Measurements from ENCODE around the gene C12orf60. TPM values are rescaled to one million over a fixed set of nuclear protein-coding genes. Genes with fewer than 3 reads are reported as not detected.

Gene C12orf60
- total and polyA plus RNA-seq, 2 of the 8 experiments (the other 6 are each of a cell fraction or from before 2014, with no cell fraction given) = 1.2 to 1.5 TPM

DNA sequence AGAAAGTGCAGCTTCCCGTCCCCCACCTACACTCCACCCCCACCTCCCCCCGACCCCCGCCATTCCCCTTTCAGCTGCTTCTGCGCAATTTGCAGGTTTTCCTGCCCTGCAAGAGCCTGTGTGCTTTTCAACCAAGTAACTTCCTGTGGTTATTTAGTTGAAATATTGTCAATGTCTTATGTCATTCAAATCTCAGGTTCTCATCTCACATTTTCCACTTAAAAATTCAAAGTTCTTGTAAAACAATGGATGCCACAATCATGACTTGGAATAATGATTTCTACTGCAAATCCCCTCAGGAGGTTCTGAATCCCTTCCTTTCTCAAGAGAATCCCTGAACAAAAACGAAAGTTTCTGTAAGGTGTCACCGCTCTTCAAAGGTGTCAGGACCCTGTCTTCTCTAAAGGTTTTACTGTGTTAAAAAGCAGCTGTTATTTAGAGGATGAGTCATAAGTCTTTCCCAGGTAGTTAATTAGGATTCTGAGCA, 31.8 kb upstream of the C12orf60 start:
- no peak for FAIRE-seq
- Histone ChIP-seq H2AFZ (ENCODE audit: low read length) (no peak overlapping the region), H2BK20ac (ENCODE audit: low read length) (no peak overlapping the region), H3K4me2 (ENCODE audit: insufficient read depth in 1 of 2, low read depth in 2 of 2, low read length in 2 of 2) (peak overlapping the region; percentile 77 to 80), H2BK120ac (replicated peaks; ENCODE audit: low read depth, low read length) (peak overlapping the region; percentile 70), H3K14ac (ENCODE audit: insufficient read length) (no peak overlapping the region), H2BK12ac (ENCODE audit: low read depth, low read length) (no peak overlapping the region), H4K5ac (ENCODE audit: insufficient read length, low read depth, low read length) (peak overlapping the region; percentile 82), H3K4ac (replicated peaks; ENCODE audit: insufficient read length, low read depth, low read length) (no peak overlapping the region), H3K4me1 (replicated peaks in 1 of 4; ENCODE audit: control insufficient read depth in 3 of 4, insufficient read depth in 4 of 4, low read length in 3 of 4) (peaks cover 0 to 3% (median 0%) of the 10 kb centered on the region in 4 experiments; a peak in 1 of 7 replicates), H4K8ac (ENCODE audit: extremely low read depth, insufficient read depth, low read length) (no peak overlapping the region), H3K27me3 (replicated peaks in 1 of 4; ENCODE audit: control insufficient read depth in 3 of 4, extremely low read depth in 1 of 4, insufficient read depth in 3 of 4, low read length in 3 of 4) (no peaks in the 10 kb centered on the region), H3K79me1 (ENCODE audit: low read depth, low read length) (no peaks in the 10 kb centered on the region), H4K91ac (replicated peaks; ENCODE audit: insufficient read length, low read length) (no peak overlapping the region), H3K23me2 (ENCODE audit: low read depth, low read length) (peaks cover 4% of the 10 kb centered on the region), H2BK5ac (ENCODE audit: low read depth, low read length) (peak overlapping the region; percentile 57; the same call in 1 of the 2 replicates), H3K23ac (ENCODE audit: insufficient read length) (no peak overlapping the region), H3K56ac (replicated peaks; ENCODE audit: insufficient read length, low read depth, low read length) (no peak overlapping the region), H3K9me3 (ENCODE audit: insufficient read depth in 2 of 2, low read depth in 1 of 2, low read length in 1 of 2) (no peaks in the 10 kb centered on the region), H3K18ac (ENCODE audit: extremely low read depth, low read length) (no peak overlapping the region), H4K20me1 (replicated peaks in 1 of 2; ENCODE audit: control insufficient read depth in 1 of 2, insufficient read depth in 2 of 2, low read length in 2 of 2) (peaks cover 0 to 8% of the 10 kb centered on the region in 2 experiments), H3K79me2 (ENCODE audit: control insufficient read depth in 1 of 2, insufficient read depth in 2 of 2, low read length in 2 of 2) (peaks cover 0 to 36% of the 10 kb centered on the region in 2 experiments; a peak in 2 of 4 replicates), H2AK5ac (ENCODE audit: low read depth, low read length) (no peak overlapping the region), H3K27ac (ENCODE audit: low read depth, low read length) (peak overlapping the region; percentile 45; the same call in 1 of the 2 replicates), H2BK15ac (ENCODE audit: low read length) (no peak overlapping the region), H3K9ac (replicated peaks in 1 of 4; ENCODE audit: extremely low read depth in 1 of 4, low read depth in 3 of 4, low read length in 3 of 4) (no peak overlapping the region), H3K36me3 (ENCODE audit: control insufficient read depth in 2 of 4, insufficient read depth in 4 of 4, low read length in 3 of 4) (no peaks in the 10 kb centered on the region), H3K4me3 (ENCODE audit: extremely low read depth in 1 of 4, insufficient read depth in 2 of 4, low read depth in 3 of 4, low read length in 4 of 4) (peak overlapping the region in 3 of 4 experiments; percentile 1 to 86 (median 84); a peak in 5 of 8 replicates)
- ChIA-PET CTCF (ENCODE audit: partially characterized antibody) (interaction anchor here (0.8 to 2.6 kb wide), 6 partner anchors 10 to 223 kb away, joined by 3 to 9 read pairs (median 3); partner anchors contain the start of genes C12orf60 and WBP11), POLR2A (ENCODE audit: partially characterized antibody) (interaction anchor here (0.7 to 7.3 kb wide), 38 partner anchors 10 to 1105 kb away, joined by 3 to 136 read pairs (median 8); partner anchors contain the start of genes C12orf60, GUCY2C, PLBD1 and SMCO3)
- no peak for TF ChIP-seq KDM5A (IDR thresholded peaks at IDR 0.05; ENCODE audit: low read length)
- TF ChIP-seq JUND (IDR thresholded peaks at IDR 0.05; ENCODE audit: low read length) = peak; percentile 44; the same call in 1 of the 2 replicates
- DNase-seq (ENCODE audit: low read depth in 1 of 2, low spot score in 2 of 2) = no peak
- WGBS, 2 experiments (ENCODE audit: extremely low coverage in 1 of 2, insufficient coverage in 1 of 2, insufficient read length in 1 of 2, insufficient replicate concordance in 2 of 2, low coverage in 1 of 2, low lambda C conversion rate in 2 of 2, missing lambda C conversion rate in 1 of 2) = 9% methylated on average over 3 of the region's 6 CpGs; no CpG with 5 or more reads in 1 of the 2 experiments

Measured in H1 (cell line).